Gastroesophageal sphincter (tissue), 3 donors: ENCODE measurements around the gene KCNT1.

Source experiments
- CTCF ChIP-seq, 4 experiments: fragments of 200-600 bp in 2 of 4; fragments of 450-650 bp in 2 of 4; sonication (generic) in 1 of 4; IDR thresholded peaks; one replicate each; pipeline ENCODE4 v1.5.1; 2017 to 2019; ENCODE audit warnings: antibody characterized with exemption in 4 of 4, mild to moderate bottlenecking in 2 of 4, moderate library complexity in 2 of 4
- EP300 ChIP-seq: sonication (generic); formaldehyde crosslinking; IDR thresholded peaks from one replicate; pipeline ENCODE4 v1.6.1; 2017; ENCODE audit warnings: antibody characterized with exemption, mild to moderate bottlenecking
- POLR2A ChIP-seq, 2 donors: fragments of 450-650 bp; IDR thresholded peaks; one replicate each; pipeline ENCODE4 v1.6.1; 2017; ENCODE audit warnings: antibody characterized with exemption in 2 of 2, mild to moderate bottlenecking in 2 of 2, moderate library complexity in 1 of 2
- POLR2AphosphoS5 ChIP-seq: sonication (generic); formaldehyde crosslinking; IDR thresholded peaks from one replicate; pipeline ENCODE4 v1.6.1; 2017; ENCODE audit warnings: antibody characterized with exemption

- TF ChIP-seq EP300: no peak
- no peak for TF ChIP-seq POLR2AphosphoS5
- TF ChIP-seq POLR2A (IDR thresholded peaks at IDR 0.05): no peak
- no peak for TF ChIP-seq CTCF (IDR thresholded peaks at IDR 0.05)
Measured at GRCh38 chr9:135657416-135657815, 44.6 kb upstream of the KCNT1 start.
